Measurements from ENCODE around the gene CAMK2D.

The CAMK2D gene

GRCh38 chr4:113462286-113462685 is 299.3 kb downstream of the CAMK2D start:
- DNase-seq = no peak
- Histone ChIP-seq H3K14ac (ENCODE audit: low read length) (no peak overlapping the region), H3K27ac (ENCODE audit: low read depth, low read length) (no peak overlapping the region), H3K4me3 (ENCODE audit: low read depth, low read length) (no peak overlapping the region), H3K9me3 (ENCODE audit: insufficient read depth, low read depth, low read length) (no peaks in the 10 kb centered on the region), H3K9ac (ENCODE audit: low read length) (no peak overlapping the region), H3K27me3 (ENCODE audit: insufficient read depth, low read length) (no peaks in the 10 kb centered on the region), H2BK120ac (ENCODE audit: insufficient read depth, low read length, poor library complexity) (no peak overlapping the region), H3K4me2 (ENCODE audit: low read length) (no peak overlapping the region), H3K79me1 (ENCODE audit: low read length) (no peaks in the 10 kb centered on the region), H3K4ac (ENCODE audit: low read depth, low read length) (no peak overlapping the region), H4K8ac (ENCODE audit: low read depth, low read length) (no peak overlapping the region), H4K91ac (ENCODE audit: low read depth, low read length) (no peak overlapping the region), H2BK5ac (ENCODE audit: low read depth, low read length, poor library complexity) (no peak overlapping the region), H2AK5ac (ENCODE audit: low read length) (no peak overlapping the region), H3K18ac (ENCODE audit: low read length) (no peak overlapping the region), H3K79me2 (ENCODE audit: control insufficient read depth, insufficient read depth, low read length, poor library complexity) (no peaks in the 10 kb centered on the region), H4K12ac (ENCODE audit: low read depth, low read length) (no peak overlapping the region), H3K4me1 (ENCODE audit: control insufficient read depth in 1 of 2, insufficient read depth in 2 of 2, low read length in 2 of 2) (no peaks in the 10 kb centered on the region), H2BK12ac (ENCODE audit: low read length) (no peak overlapping the region), H2AFZ (ENCODE audit: insufficient read depth, low read length, poor library complexity) (no peak overlapping the region), H3K36me3 (ENCODE audit: control insufficient read depth in 1 of 2, insufficient read depth in 2 of 2, low read length in 2 of 2) (peaks cover 3 to 4% of the 10 kb centered on the region in 2 experiments), H3K23ac (ENCODE audit: low read length) (no peak overlapping the region)
- WGBS (ENCODE audit: extremely low coverage, insufficient coverage, insufficient read length) = no CpG with 5 or more reads among the region's 1 CpG

- Histone ChIP-seq H4K8ac (ENCODE audit: low read depth, low read length) (no peak overlapping the region), H2AK5ac (ENCODE audit: low read length) (no peak overlapping the region)
Observed at GRCh38 chr4:113461281-113461680, 300.3 kb downstream of the CAMK2D start.

GRCh38 chr4:113457886-113458285 is 303.7 kb downstream of the CAMK2D start:
- H3K36me3 ChIP-seq (ENCODE audit: control insufficient read depth in 1 of 2, insufficient read depth in 2 of 2, low read length in 2 of 2) = peaks cover 0 to 7% of the 10 kb centered on the region in 2 experiments
- H2BK120ac ChIP-seq (ENCODE audit: insufficient read depth, low read length, poor library complexity) = no peak overlapping the region
- no peak overlapping the region for H3K18ac ChIP-seq (ENCODE audit: low read length)
- no peak overlapping the region for H3K4me2 ChIP-seq (ENCODE audit: low read length)
- H3K4me1 ChIP-seq (ENCODE audit: control insufficient read depth in 1 of 2, insufficient read depth in 2 of 2, low read length in 2 of 2) = no peaks in the 10 kb centered on the region
- no peaks in the 10 kb centered on the region for H3K79me1 ChIP-seq (ENCODE audit: low read length)
- no peaks in the 10 kb centered on the region for H3K79me2 ChIP-seq (ENCODE audit: control insufficient read depth, insufficient read depth, low read length, poor library complexity)
- DNase-seq = peak in 1 of 2 donors; percentile 39
- H2AFZ ChIP-seq (ENCODE audit: insufficient read depth, low read length, poor library complexity) = no peak overlapping the region
- H4K8ac ChIP-seq (ENCODE audit: low read depth, low read length) = no peak overlapping the region
- no peak overlapping the region for H4K12ac ChIP-seq (ENCODE audit: low read depth, low read length)
- H3K27me3 ChIP-seq (ENCODE audit: insufficient read depth, low read length) = no peaks in the 10 kb centered on the region
- no peak overlapping the region for H3K27ac ChIP-seq (ENCODE audit: low read depth, low read length)
- H3K9me3 ChIP-seq (ENCODE audit: insufficient read depth, low read depth, low read length) = no peaks in the 10 kb centered on the region
- H3K4me3 ChIP-seq (ENCODE audit: low read depth, low read length) = no peak overlapping the region
- no peak overlapping the region for H2AK5ac ChIP-seq (ENCODE audit: low read length)
- no peak overlapping the region for H2BK12ac ChIP-seq (ENCODE audit: low read length)
- H2BK5ac ChIP-seq (ENCODE audit: low read depth, low read length, poor library complexity) = no peak overlapping the region
- no peak overlapping the region for H3K4ac ChIP-seq (ENCODE audit: low read depth, low read length)
- H3K9ac ChIP-seq (ENCODE audit: low read length) = no peak overlapping the region
- H3K14ac ChIP-seq (ENCODE audit: low read length) = no peak overlapping the region
- no peak overlapping the region for H3K23ac ChIP-seq (ENCODE audit: low read length)
- no peak overlapping the region for H4K91ac ChIP-seq (ENCODE audit: low read depth, low read length)

More at GRCh38 chr4:113461281-113461680, 300.3 kb downstream of the CAMK2D start:
- DNase-seq = no peak
- no peaks in the 10 kb centered on the region for H3K4me1 ChIP-seq (ENCODE audit: control insufficient read depth in 1 of 2, insufficient read depth in 2 of 2, low read length in 2 of 2)
- H2BK5ac ChIP-seq (ENCODE audit: low read depth, low read length, poor library complexity) = no peak overlapping the region
- no peak overlapping the region for H4K91ac ChIP-seq (ENCODE audit: low read depth, low read length)
- no peak overlapping the region for H3K9ac ChIP-seq (ENCODE audit: low read length)
- no peak overlapping the region for H3K27ac ChIP-seq (ENCODE audit: low read depth, low read length)
- H4K12ac ChIP-seq (ENCODE audit: low read depth, low read length) = no peak overlapping the region
- no peaks in the 10 kb centered on the region for H3K79me1 ChIP-seq (ENCODE audit: low read length)
- H3K4me2 ChIP-seq (ENCODE audit: low read length) = no peak overlapping the region
- no peak overlapping the region for H2BK120ac ChIP-seq (ENCODE audit: insufficient read depth, low read length, poor library complexity)
- H3K18ac ChIP-seq (ENCODE audit: low read length) = no peak overlapping the region
- no peak overlapping the region for H3K4ac ChIP-seq (ENCODE audit: low read depth, low read length)
- H3K27me3 ChIP-seq (ENCODE audit: insufficient read depth, low read length) = no peaks in the 10 kb centered on the region
- H3K9me3 ChIP-seq (ENCODE audit: insufficient read depth, low read depth, low read length) = no peaks in the 10 kb centered on the region
- no peak overlapping the region for H3K14ac ChIP-seq (ENCODE audit: low read length)
- no peak overlapping the region for H3K4me3 ChIP-seq (ENCODE audit: low read depth, low read length)
- no peak overlapping the region for H2BK12ac ChIP-seq (ENCODE audit: low read length)
- no peak overlapping the region for H2AFZ ChIP-seq (ENCODE audit: insufficient read depth, low read length, poor library complexity)
- no peak overlapping the region for H3K23ac ChIP-seq (ENCODE audit: low read length)
- no peaks in the 10 kb centered on the region for H3K79me2 ChIP-seq (ENCODE audit: control insufficient read depth, insufficient read depth, low read length, poor library complexity)
- peaks cover 4 to 6% of the 10 kb centered on the region in 2 experiments for H3K36me3 ChIP-seq (ENCODE audit: control insufficient read depth in 1 of 2, insufficient read depth in 2 of 2, low read length in 2 of 2)

GRCh38 chr4:113457121-113457520 is 304.4 kb downstream of the CAMK2D start:
- no peak for DNase-seq
- WGBS (ENCODE audit: extremely low coverage, insufficient coverage, insufficient read length) = no CpG with 5 or more reads among the region's 8 CpGs
- no peaks in the 10 kb centered on the region for H3K27me3 ChIP-seq (ENCODE audit: insufficient read depth, low read length)
- peaks cover 0 to 7% of the 10 kb centered on the region in 2 experiments for H3K36me3 ChIP-seq (ENCODE audit: control insufficient read depth in 1 of 2, insufficient read depth in 2 of 2, low read length in 2 of 2)
- no peaks in the 10 kb centered on the region for H3K79me1 ChIP-seq (ENCODE audit: low read length)
- no peak overlapping the region for H2AFZ ChIP-seq (ENCODE audit: insufficient read depth, low read length, poor library complexity)
- no peak overlapping the region for H3K27ac ChIP-seq (ENCODE audit: low read depth, low read length)
- no peak overlapping the region for H2BK120ac ChIP-seq (ENCODE audit: insufficient read depth, low read length, poor library complexity)
- H3K4ac ChIP-seq (ENCODE audit: low read depth, low read length) = no peak overlapping the region
- no peak overlapping the region for H3K18ac ChIP-seq (ENCODE audit: low read length)
- H3K4me1 ChIP-seq (ENCODE audit: control insufficient read depth in 1 of 2, insufficient read depth in 2 of 2, low read length in 2 of 2) = no peaks in the 10 kb centered on the region
- H2BK12ac ChIP-seq (ENCODE audit: low read length) = no peak overlapping the region
- no peak overlapping the region for H4K12ac ChIP-seq (ENCODE audit: low read depth, low read length)
- no peak overlapping the region for H3K4me3 ChIP-seq (ENCODE audit: low read depth, low read length)
- H2AK5ac ChIP-seq (ENCODE audit: low read length) = no peak overlapping the region
- H3K14ac ChIP-seq (ENCODE audit: low read length) = no peak overlapping the region
- H4K91ac ChIP-seq (ENCODE audit: low read depth, low read length) = no peak overlapping the region
- no peak overlapping the region for H2BK5ac ChIP-seq (ENCODE audit: low read depth, low read length, poor library complexity)
- H3K79me2 ChIP-seq (ENCODE audit: control insufficient read depth, insufficient read depth, low read length, poor library complexity) = no peaks in the 10 kb centered on the region
- H3K9ac ChIP-seq (ENCODE audit: low read length) = no peak overlapping the region
- H3K4me2 ChIP-seq (ENCODE audit: low read length) = no peak overlapping the region
- no peak overlapping the region for H3K23ac ChIP-seq (ENCODE audit: low read length)
- H4K8ac ChIP-seq (ENCODE audit: low read depth, low read length) = no peak overlapping the region
- no peaks in the 10 kb centered on the region for H3K9me3 ChIP-seq (ENCODE audit: insufficient read depth, low read depth, low read length)

Measured in trophoblast cell (in vitro differentiated cells and primary cell).